Measurements from ENCODE around the gene HPCAL1.
A peak's percentile ranks its signal among the peaks of the same experiment; 100 is the strongest.

HPCAL1 gene

GRCh38 chr2:10425699-10426098, 123.0 kb downstream of the HPCAL1 start:
- DNase-seq (ENCODE audit: low read depth in 2 of 2) = no peak

GRCh38 chr2:10426726-10427617, 124.3 kb downstream of the HPCAL1 start:
- no peak for DNase-seq (ENCODE audit: low read depth in 2 of 2)

GRCh38 chr2:10427618-10427949, 124.9 kb downstream of the HPCAL1 start:
- no peak for DNase-seq (ENCODE audit: low read depth in 2 of 2)

- DNase-seq (ENCODE audit: low read depth in 2 of 2) = no peak
Measured at GRCh38 chr2:10428355-10428754, 125.7 kb downstream of the HPCAL1 start.

- no peak for DNase-seq (ENCODE audit: low read depth in 2 of 2)
Measured at GRCh38 chr2:10428924-10429323, 126.2 kb downstream of the HPCAL1 start.

GRCh38 chr2:10430886-10431622, 128.3 kb downstream of the HPCAL1 start:
- DNase-seq (ENCODE audit: low read depth in 2 of 2) = no peak

GRCh38 chr2:10431797-10432196, 129.1 kb downstream of the HPCAL1 start:
- no peak for DNase-seq (ENCODE audit: low read depth in 2 of 2)

- DNase-seq (ENCODE audit: low read depth in 2 of 2) = no peak
Measured at GRCh38 chr2:10432311-10433181, 129.8 kb downstream of the HPCAL1 start.

- no peak for DNase-seq (ENCODE audit: low read depth in 2 of 2)
Measured at GRCh38 chr2:10433264-10433946, 130.7 kb downstream of the HPCAL1 start.

GRCh38 chr2:10433947-10434885, 131.5 kb downstream of the HPCAL1 start:
- DNase-seq (ENCODE audit: low read depth in 2 of 2) = no peak

- DNase-seq (ENCODE audit: low read depth in 2 of 2) = peak; percentile 41 to 52
Measured at GRCh38 chr2:10434886-10435819, 132.4 kb downstream of the HPCAL1 start.

- DNase-seq (ENCODE audit: low read depth in 2 of 2) = no peak
Measured at GRCh38 chr2:10435820-10436204, 133.1 kb downstream of the HPCAL1 start.

GRCh38 chr2:10436583-10437110, 133.9 kb downstream of the HPCAL1 start:
- no peak for DNase-seq (ENCODE audit: low read depth in 2 of 2)

GRCh38 chr2:10437806-10438205, 135.1 kb downstream of the HPCAL1 start:
- no peak for DNase-seq (ENCODE audit: low read depth in 2 of 2)

- no peak for DNase-seq (ENCODE audit: low read depth in 2 of 2)
Measured at GRCh38 chr2:10438688-10439087, 136.0 kb downstream of the HPCAL1 start.

GRCh38 chr2:10439185-10439879, 136.6 kb downstream of the HPCAL1 start:
- no peak for DNase-seq (ENCODE audit: low read depth in 2 of 2)

GRCh38 chr2:10439971-10440370, 137.3 kb downstream of the HPCAL1 start:
- no peak for DNase-seq (ENCODE audit: low read depth in 2 of 2)

- no peak for DNase-seq (ENCODE audit: low read depth in 2 of 2)
Measured at GRCh38 chr2:10440736-10441135, 138.0 kb downstream of the HPCAL1 start.

All from stimulated activated CD8-positive, alpha-beta memory T cell treated with anti-CD3 and anti-CD28 coated beads, Interleukin-7, amount 100 ng/mL, for 1 hour (primary cell).